ENCODE measurements around the gene GLRX5. TPM values are rescaled to one million over a fixed set of nuclear protein-coding genes. Genes with fewer than 3 reads are reported as not detected.

Gene GLRX5
- total RNA-seq, 1 experiment from 2014 or later: 56.9 TPM

- no peak for DNase-seq (ENCODE audit: low spot score)
These were observed 18.2 kb upstream of the GLRX5 start, which contains the start of gene SYNE3 for GRCh38 chr14:95516554-95517181. SYNE3 (minus strand) TSS chr14:95516650; CDS start chr14:95475821, 40,829 bp downstream.

- no peak for DNase-seq (ENCODE audit: low spot score)
These were observed 16.7 kb upstream of the GLRX5 start for GRCh38 chr14:95518045-95518751.

- no peak for DNase-seq (ENCODE audit: low spot score)
These were observed 15.2 kb upstream of the GLRX5 start for GRCh38 chr14:95519699-95520098.

GRCh38 chr14:95520346-95520745 is 14.5 kb upstream of the GLRX5 start:
- no peak for DNase-seq (ENCODE audit: low spot score)

GRCh38 chr14:95521001-95521400 is 13.8 kb upstream of the GLRX5 start:
- DNase-seq (ENCODE audit: low spot score): no peak

GRCh38 chr14:95522116-95522515 is 12.7 kb upstream of the GLRX5 start:
- DNase-seq (ENCODE audit: low spot score): no peak

GRCh38 chr14:95522556-95522955 is 12.3 kb upstream of the GLRX5 start:
- DNase-seq (ENCODE audit: low spot score): no peak

GRCh38 chr14:95523051-95523814 is 11.6 kb upstream of the GLRX5 start:
- no peak for DNase-seq (ENCODE audit: low spot score)

GRCh38 chr14:95523815-95524448 is 10.9 kb upstream of the GLRX5 start:
- DNase-seq (ENCODE audit: low spot score): peak; percentile 57

GRCh38 chr14:95524706-95525512 is 9.9 kb upstream of the GLRX5 start:
- no peak for DNase-seq (ENCODE audit: low spot score)

GRCh38 chr14:95525999-95526398 is 8.9 kb upstream of the GLRX5 start:
- no peak for DNase-seq (ENCODE audit: low spot score)

- DNase-seq (ENCODE audit: low spot score): no peak
These were observed 8.1 kb upstream of the GLRX5 start for GRCh38 chr14:95526483-95527386.

- DNase-seq (ENCODE audit: low spot score): peak; percentile 41
These were observed 7.4 kb upstream of the GLRX5 start for GRCh38 chr14:95527387-95528002.

GRCh38 chr14:95529216-95529615 is 5.6 kb upstream of the GLRX5 start:
- DNase-seq (ENCODE audit: low spot score): no peak

- DNase-seq (ENCODE audit: low spot score): peak; percentile 19
These were observed 4.2 kb upstream of the GLRX5 start for GRCh38 chr14:95530473-95531276.

- no peak for DNase-seq (ENCODE audit: low spot score)
These were observed 3.4 kb upstream of the GLRX5 start for GRCh38 chr14:95531473-95531872.

GRCh38 chr14:95531969-95532368 is 2.9 kb upstream of the GLRX5 start:
- DNase-seq (ENCODE audit: low spot score): no peak

- peak; percentile 40 for DNase-seq (ENCODE audit: low spot score)
These were observed 1.4 kb upstream of the GLRX5 start for GRCh38 chr14:95533391-95533821.

- DNase-seq (ENCODE audit: low spot score): peak; percentile 20
These were observed 1.0 kb upstream of the GLRX5 start for GRCh38 chr14:95533822-95534221.
